MM.1S (cell line): ENCODE data around the gene VAPB.
A peak's percentile ranks its signal among the peaks of the same experiment; 100 is the strongest.

Experiments used
- DNase-seq: peaks from one replicate; pipeline ENCODE4 v3.0.0-alpha.2; 2015
- H2AFZ ChIP-seq: fragments of 300-600 bp; sonication (generic); 2 replicates; pipeline ENCODE4 v1.6.0; 2016; ENCODE audit warnings: antibody characterized with exemption, low read length
- H3F3A ChIP-seq: fragments of 300-600 bp; sonication (generic); 2 replicates; pipeline ENCODE4 v1.6.1; 2016; ENCODE audit warnings: mild to moderate bottlenecking, antibody characterized with exemption, low read length, moderate library complexity, mixed read lengths; ENCODE audit not compliant: insufficient read depth
- H3K27ac ChIP-seq: fragments of 300-600 bp; sonication (generic); 2 replicates; pipeline ENCODE4 v1.5.1; 2016; ENCODE audit warnings: mild to moderate bottlenecking, low read length
- H3K27me3 ChIP-seq: fragments of 300-600 bp; sonication (generic); replicated peaks from 2 replicates; pipeline ENCODE4 v1.6.0; 2016; ENCODE audit warnings: low read length; ENCODE audit not compliant: insufficient read depth
- H3K36me3 ChIP-seq: fragments of 300-600 bp; sonication (generic); replicated peaks from 2 replicates; pipeline ENCODE4 v1.6.1; 2016; ENCODE audit warnings: mild to moderate bottlenecking, low read length, mixed read lengths; ENCODE audit not compliant: insufficient read depth
- H3K4me1 ChIP-seq: fragments of 300-600 bp; sonication (generic); 2 replicates; pipeline ENCODE4 v1.6.1; 2016; ENCODE audit warnings: low read length, mixed read lengths
- H3K4me2 ChIP-seq: fragments of 300-600 bp; sonication (generic); 2 replicates; pipeline ENCODE4 v1.6.0; 2016; ENCODE audit warnings: low read depth, low read length
- H3K4me3 ChIP-seq: fragments of 300-600 bp; sonication (generic); 2 replicates; pipeline ENCODE4 v1.5.1; 2016; ENCODE audit warnings: low read length, mixed read lengths
- H3K79me2 ChIP-seq: fragments of 300-600 bp; sonication (generic); 2 replicates; pipeline ENCODE4 v1.6.1; 2016; ENCODE audit warnings: mixed run types, low read length, mixed read lengths
- H3K9ac ChIP-seq: fragments of 300-600 bp; sonication (generic); 2 replicates; pipeline ENCODE4 v1.6.1; 2016; ENCODE audit warnings: low read length, mixed read lengths
- H3K9me2 ChIP-seq: fragments of 300-600 bp; sonication (generic); replicated peaks from 2 replicates; pipeline ENCODE4 v1.6.1; 2016; ENCODE audit warnings: mild to moderate bottlenecking, low read length, mixed read lengths; ENCODE audit not compliant: insufficient read depth
- H3K9me3 ChIP-seq: fragments of 300-600 bp; sonication (generic); replicated peaks from 2 replicates; pipeline ENCODE4 v1.6.1; 2016; ENCODE audit warnings: mild to moderate bottlenecking, low read length, mixed read lengths; ENCODE audit not compliant: insufficient read depth
- H4K20me1 ChIP-seq: fragments of 300-600 bp; sonication (generic); 2 replicates; pipeline ENCODE4 v1.6.1; 2016; ENCODE audit warnings: mild to moderate bottlenecking, low read length, moderate library complexity, mixed read lengths; ENCODE audit not compliant: insufficient read depth
- CTCF ChIP-seq: fragments of 300-600 bp; sonication (generic); IDR thresholded peaks from 2 replicates; pipeline ENCODE4 v1.5.1; 2016; ENCODE audit warnings: antibody characterized with exemption, low read length, mixed read lengths
- EZH2 ChIP-seq: fragments of 300-600 bp; sonication (generic); optimal IDR thresholded peaks from 2 replicates; pipeline ENCODE3; 2017; ENCODE audit warnings: low read depth, mild to moderate bottlenecking, antibody characterized with exemption, low read length, mixed read lengths
- EZH2phosphoT487 ChIP-seq: fragments of 300-600 bp; sonication (generic); IDR thresholded peaks from 2 replicates; pipeline ENCODE4 v1.6.1; 2018; ENCODE audit warnings: antibody characterized with exemption, low read length

The VAPB gene

GRCh38 chr20:58446264-58446959 is 57.4 kb downstream of the VAPB start:
- Histone ChIP-seq H2AFZ (no peak overlapping the region), H3K4me2 (no peak overlapping the region), H3K9ac (no peak overlapping the region), H3K4me1 (0 out of 2 replicates have a peak, but pooled peaks cover 5% of the 10 kb centered on the region), H3K9me2 (no peaks in the 10 kb centered on the region), H4K20me1 (no peaks in the 10 kb centered on the region), H3K27me3 (no peaks in the 10 kb centered on the region), H3K36me3 (0 out of 2 replicates have a peak, but pooled peaks cover 4% of the 10 kb centered on the region), H3F3A (no peaks in the 10 kb centered on the region), H3K4me3 (no peak overlapping the region), H3K79me2 (0 out of 2 replicates have a peak, but pooled peaks cover 13% of the 10 kb centered on the region), H3K27ac (no peak overlapping the region), H3K9me3 (no peaks in the 10 kb centered on the region)
- DNase-seq = no peak
- TF ChIP-seq EZH2phosphoT487 (no peak), CTCF (no peak), EZH2 (no peak)

- Histone ChIP-seq H3K9ac (no peak overlapping the region), H3K27me3 (no peaks in the 10 kb centered on the region), H4K20me1 (no peaks in the 10 kb centered on the region), H3K9me3 (no peaks in the 10 kb centered on the region), H3K79me2 (0 out of 2 replicates have a peak, but pooled peaks cover 9% of the 10 kb centered on the region), H3K27ac (no peak overlapping the region), H2AFZ (no peak overlapping the region), H3K4me3 (no peak overlapping the region), H3F3A (no peaks in the 10 kb centered on the region), H3K36me3 (0 out of 2 replicates have a peak, but pooled peaks cover 4% of the 10 kb centered on the region), H3K9me2 (no peaks in the 10 kb centered on the region), H3K4me2 (no peak overlapping the region), H3K4me1 (0 out of 2 replicates have a peak, but pooled peaks cover 5% of the 10 kb centered on the region)
- TF ChIP-seq EZH2phosphoT487 (no peak), EZH2 (no peak), CTCF (no peak)
- DNase-seq = no peak
Observed at GRCh38 chr20:58446960-58447265, 57.9 kb downstream of the VAPB start.

- Histone ChIP-seq H3K9me3 (no peaks in the 10 kb centered on the region), H3K9ac (no peak overlapping the region), H3K36me3 (0 out of 2 replicates have a peak, but pooled peaks cover 4% of the 10 kb centered on the region), H3K4me3 (no peak overlapping the region), H3K4me2 (no peak overlapping the region), H3F3A (no peaks in the 10 kb centered on the region), H3K9me2 (no peaks in the 10 kb centered on the region), H3K4me1 (0 out of 2 replicates have a peak, but pooled peaks cover 5% of the 10 kb centered on the region), H3K27me3 (no peaks in the 10 kb centered on the region), H2AFZ (no peak overlapping the region), H4K20me1 (no peaks in the 10 kb centered on the region), H3K27ac (no peak overlapping the region), H3K79me2 (0 out of 2 replicates have a peak, but pooled peaks cover under 1% of the 10 kb centered on the region)
- peak; percentile 30 for DNase-seq
- TF ChIP-seq EZH2 (no peak), CTCF (peak; percentile 45), EZH2phosphoT487 (no peak)
Observed at GRCh38 chr20:58447511-58448391, 58.7 kb downstream of the VAPB start.
